DOHH2 (cell line): ENCODE results near the gene GALNT15.

Experiments used
- EZH2phosphoT487 ChIP-seq: fragments of 200-600 bp; sonication (generic); IDR thresholded peaks from 2 replicates; pipeline ENCODE4 v1.6.1; 2017; ENCODE audit warnings: borderline replicate concordance, mild to moderate bottlenecking, antibody characterized with exemption, low read length, moderate library complexity, mixed read lengths
- TF ChIP-seq, protein P1 (sequence below): fragments of 200-600 bp; sonication (generic); IDR thresholded peaks from one replicate; pipeline ENCODE4 v1.5.1; 2014; ENCODE audit warnings: antibody characterized with exemption, mild to moderate bottlenecking, low read depth, low read length; ENCODE audit not compliant: poor library complexity, severe bottlenecking

DNA sequence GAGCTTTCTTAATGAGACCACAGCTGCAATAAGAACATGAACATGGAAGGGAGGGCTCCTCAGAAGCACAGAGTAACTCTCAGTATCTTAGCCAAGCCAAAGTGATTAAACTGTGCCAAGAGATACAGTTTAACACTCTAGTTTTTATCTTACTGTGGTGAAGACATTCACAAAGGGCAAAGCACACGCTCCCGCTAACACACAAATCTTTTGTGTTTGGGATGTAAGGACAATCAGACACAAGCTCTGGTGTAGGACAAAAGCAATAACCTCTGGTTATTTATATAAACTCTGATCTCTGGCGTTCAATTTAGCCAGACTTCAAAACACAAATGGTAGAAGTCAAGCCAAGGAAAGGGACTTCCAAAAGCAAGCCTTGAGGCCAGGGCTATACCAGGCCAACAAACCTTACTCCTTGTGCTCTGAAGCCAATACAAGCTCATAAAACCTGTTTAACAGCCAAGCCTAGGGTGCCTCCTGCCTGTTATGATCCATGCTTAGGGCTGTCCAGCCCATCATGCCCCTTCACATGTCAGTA is 62.4 kb downstream of the GALNT15 start:
- TF ChIP-seq, protein P1, sequence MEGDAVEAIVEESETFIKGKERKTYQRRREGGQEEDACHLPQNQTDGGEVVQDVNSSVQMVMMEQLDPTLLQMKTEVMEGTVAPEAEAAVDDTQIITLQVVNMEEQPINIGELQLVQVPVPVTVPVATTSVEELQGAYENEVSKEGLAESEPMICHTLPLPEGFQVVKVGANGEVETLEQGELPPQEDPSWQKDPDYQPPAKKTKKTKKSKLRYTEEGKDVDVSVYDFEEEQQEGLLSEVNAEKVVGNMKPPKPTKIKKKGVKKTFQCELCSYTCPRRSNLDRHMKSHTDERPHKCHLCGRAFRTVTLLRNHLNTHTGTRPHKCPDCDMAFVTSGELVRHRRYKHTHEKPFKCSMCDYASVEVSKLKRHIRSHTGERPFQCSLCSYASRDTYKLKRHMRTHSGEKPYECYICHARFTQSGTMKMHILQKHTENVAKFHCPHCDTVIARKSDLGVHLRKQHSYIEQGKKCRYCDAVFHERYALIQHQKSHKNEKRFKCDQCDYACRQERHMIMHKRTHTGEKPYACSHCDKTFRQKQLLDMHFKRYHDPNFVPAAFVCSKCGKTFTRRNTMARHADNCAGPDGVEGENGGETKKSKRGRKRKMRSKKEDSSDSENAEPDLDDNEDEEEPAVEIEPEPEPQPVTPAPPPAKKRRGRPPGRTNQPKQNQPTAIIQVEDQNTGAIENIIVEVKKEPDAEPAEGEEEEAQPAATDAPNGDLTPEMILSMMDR, result no peak
- no peak for TF ChIP-seq EZH2phosphoT487
